Lower lobe of right lung (tissue), 2 donors: ENCODE data around the gene DLGAP4. TPM values are rescaled to one million over a fixed set of nuclear protein-coding genes. Genes with fewer than 3 reads are reported as not detected.

ENCODE experiments used
- ATAC-seq, 2 donors: fragments of 200-7000 bp; cut with Tn5 transposase; one replicate each; pipeline ENCODE4 v1.9.1; 2020 to 2022; ENCODE audit warnings: mild to moderate bottlenecking in 2 of 2, moderate library complexity in 2 of 2
- DNase-seq: peaks from one replicate; pipeline ENCODE4 v3.0.0-alpha.2; 2020
- H3K27ac ChIP-seq: fragments of 200-600 bp; one replicate; pipeline ENCODE4 v1.8.0; 2022
- H3K27me3 ChIP-seq: fragments of 200-600 bp; one replicate; pipeline ENCODE4 v1.8.0; 2022; ENCODE audit warnings: low read depth
- H3K36me3 ChIP-seq: fragments of 200-600 bp; one replicate; pipeline ENCODE4 v1.8.0; 2022; ENCODE audit warnings: mild to moderate bottlenecking
- H3K4me1 ChIP-seq: fragments of 200-600 bp; one replicate; pipeline ENCODE4 v1.8.0; 2022
- H3K4me3 ChIP-seq: fragments of 200-600 bp; one replicate; pipeline ENCODE4 v1.8.0; 2022; ENCODE audit warnings: mild to moderate bottlenecking
- H3K9me3 ChIP-seq: fragments of 200-600 bp; one replicate; pipeline ENCODE4 v1.8.0; 2022
- intact Hi-C: fragments of 100-400 bp; cut with DNase I; formaldehyde crosslinking; loops from one replicate; pipeline ENCODE4 v1.11.0; 2022
- total RNA-seq: library from RNA; stranded (reverse); fragmentation: NEBNext Ultra II Directional; extraction: Animal tissue kit (Norgen Biotek cat#: 25700); gene quantifications from one replicate; pipeline ENCODE4 v1.2.1, GENCODE V29; 2021
- TF ChIP-seq, protein P1 (sequence below): fragments of 200-600 bp; IDR thresholded peaks from one replicate; pipeline ENCODE4 v1.8.0; 2022; ENCODE audit warnings: antibody characterized with exemption, mild to moderate bottlenecking
- donor health status: DM: no; HTN: yes; CAD: no; lungs with severe emphysema.

DLGAP4 gene
- total RNA-seq, 1 donor from 2014 or later, result 59.3 TPM

DNA sequence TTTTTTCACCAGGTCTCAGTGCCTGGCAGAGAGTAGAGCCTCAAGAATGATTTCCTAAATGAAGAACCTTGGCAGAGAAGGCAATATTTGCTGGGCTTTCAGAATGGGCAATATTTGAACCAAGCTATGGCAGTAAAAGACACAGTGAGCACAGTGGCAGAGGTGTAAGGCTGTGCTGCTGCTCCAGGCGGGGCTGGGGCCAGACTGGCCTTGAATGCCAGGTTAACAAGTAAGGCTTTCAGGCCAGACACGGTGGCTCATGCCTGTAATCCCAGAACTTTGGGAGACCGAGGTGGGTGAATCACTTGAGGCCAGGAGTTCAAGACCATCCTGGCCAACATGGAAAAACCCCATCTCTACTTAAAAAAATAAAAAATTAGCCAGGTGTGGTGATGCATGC lies 226.7 kb downstream of the DLGAP4 start:
- Histone ChIP-seq H3K9me3 (no peaks in the 10 kb centered on the region), H3K4me3 (no peak overlapping the region), H3K36me3 (peaks cover 12% of the 10 kb centered on the region), H3K27me3 (no peaks in the 10 kb centered on the region), H3K27ac (no peak overlapping the region), H3K4me1 (no peaks in the 10 kb centered on the region)
- TF ChIP-seq, protein P1, sequence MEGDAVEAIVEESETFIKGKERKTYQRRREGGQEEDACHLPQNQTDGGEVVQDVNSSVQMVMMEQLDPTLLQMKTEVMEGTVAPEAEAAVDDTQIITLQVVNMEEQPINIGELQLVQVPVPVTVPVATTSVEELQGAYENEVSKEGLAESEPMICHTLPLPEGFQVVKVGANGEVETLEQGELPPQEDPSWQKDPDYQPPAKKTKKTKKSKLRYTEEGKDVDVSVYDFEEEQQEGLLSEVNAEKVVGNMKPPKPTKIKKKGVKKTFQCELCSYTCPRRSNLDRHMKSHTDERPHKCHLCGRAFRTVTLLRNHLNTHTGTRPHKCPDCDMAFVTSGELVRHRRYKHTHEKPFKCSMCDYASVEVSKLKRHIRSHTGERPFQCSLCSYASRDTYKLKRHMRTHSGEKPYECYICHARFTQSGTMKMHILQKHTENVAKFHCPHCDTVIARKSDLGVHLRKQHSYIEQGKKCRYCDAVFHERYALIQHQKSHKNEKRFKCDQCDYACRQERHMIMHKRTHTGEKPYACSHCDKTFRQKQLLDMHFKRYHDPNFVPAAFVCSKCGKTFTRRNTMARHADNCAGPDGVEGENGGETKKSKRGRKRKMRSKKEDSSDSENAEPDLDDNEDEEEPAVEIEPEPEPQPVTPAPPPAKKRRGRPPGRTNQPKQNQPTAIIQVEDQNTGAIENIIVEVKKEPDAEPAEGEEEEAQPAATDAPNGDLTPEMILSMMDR, result no peak
- ATAC-seq (no peak), DNase-seq (no peak)
- intact Hi-C loops, result no loop called here

DNA sequence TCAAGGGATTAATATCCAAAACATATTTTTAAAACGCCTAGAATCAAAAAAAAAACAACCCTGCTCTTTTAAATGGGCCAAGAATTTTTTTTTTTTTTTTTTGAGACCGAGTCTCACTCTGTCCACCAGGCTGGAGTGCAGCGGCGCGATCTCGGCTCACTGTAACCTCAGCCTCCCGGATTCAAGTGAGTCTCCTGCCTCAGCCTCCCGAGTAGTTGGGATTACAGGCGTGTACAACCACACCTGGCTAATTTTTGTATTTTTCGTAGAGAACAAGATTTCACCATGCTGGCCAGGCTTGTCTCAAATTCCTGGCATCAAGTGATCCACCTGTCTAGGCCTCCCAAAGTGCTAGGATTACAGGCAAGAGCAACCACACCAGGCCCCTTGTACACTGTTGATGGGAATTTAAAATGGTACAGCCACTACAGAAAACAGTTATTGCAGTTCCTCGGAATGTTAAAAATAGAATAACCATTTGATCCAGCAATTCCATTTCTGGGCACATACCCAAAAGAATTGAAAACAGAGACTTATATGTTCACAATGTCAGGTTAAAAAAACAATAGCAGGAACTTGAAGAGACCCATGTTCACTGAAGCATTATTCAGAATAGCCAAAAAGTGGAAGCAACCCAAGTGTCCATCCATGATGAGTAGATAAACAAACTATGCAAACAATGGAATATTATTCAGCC lies 232.0 kb downstream of the DLGAP4 start:
- DNase-seq, result no peak
- Histone ChIP-seq H3K4me3 (no peak overlapping the region), H3K36me3 (no peaks in the 10 kb centered on the region), H3K27me3 (no peaks in the 10 kb centered on the region), H3K4me1 (peaks cover 12% of the 10 kb centered on the region), H3K27ac (no peak overlapping the region), H3K9me3 (no peaks in the 10 kb centered on the region)
- TF ChIP-seq, protein P1, result no peak
- ATAC-seq, result no peak
- intact Hi-C loops, result no loop called here

DNA sequence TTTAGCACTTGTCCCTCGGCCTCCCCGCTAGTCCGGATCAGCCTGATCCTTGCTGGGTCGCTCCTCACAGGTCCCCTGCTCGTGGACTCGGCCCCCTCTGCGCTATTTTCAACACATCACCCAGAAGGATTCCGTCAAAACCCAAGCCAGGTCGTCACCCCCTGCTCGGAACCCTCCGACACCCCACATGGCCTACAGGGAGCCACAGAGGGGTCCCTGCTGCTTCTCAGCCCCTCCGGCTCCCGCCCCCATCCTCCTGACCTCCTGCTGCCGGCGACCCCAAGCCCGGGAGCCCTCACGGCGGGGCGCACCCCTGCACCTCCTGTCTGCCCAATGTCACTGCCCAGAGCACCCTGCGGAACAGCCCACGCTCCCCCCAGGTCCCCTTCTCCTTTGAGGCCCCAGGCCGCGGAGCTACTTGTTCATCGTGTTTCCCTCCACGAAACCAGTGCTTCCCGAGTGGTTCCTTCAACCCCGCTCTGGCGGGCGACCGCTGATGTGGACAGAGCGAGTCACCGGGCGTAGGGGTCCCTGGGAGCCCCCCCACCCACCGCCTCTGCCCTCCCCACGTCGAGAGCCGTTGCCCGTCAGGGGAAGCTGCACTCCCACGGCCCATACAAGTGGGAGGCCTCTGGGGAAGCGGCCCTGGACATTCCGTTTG lies 234.5 kb downstream of the DLGAP4 start:
- peak; percentile 5 to 40 for ATAC-seq

DNA sequence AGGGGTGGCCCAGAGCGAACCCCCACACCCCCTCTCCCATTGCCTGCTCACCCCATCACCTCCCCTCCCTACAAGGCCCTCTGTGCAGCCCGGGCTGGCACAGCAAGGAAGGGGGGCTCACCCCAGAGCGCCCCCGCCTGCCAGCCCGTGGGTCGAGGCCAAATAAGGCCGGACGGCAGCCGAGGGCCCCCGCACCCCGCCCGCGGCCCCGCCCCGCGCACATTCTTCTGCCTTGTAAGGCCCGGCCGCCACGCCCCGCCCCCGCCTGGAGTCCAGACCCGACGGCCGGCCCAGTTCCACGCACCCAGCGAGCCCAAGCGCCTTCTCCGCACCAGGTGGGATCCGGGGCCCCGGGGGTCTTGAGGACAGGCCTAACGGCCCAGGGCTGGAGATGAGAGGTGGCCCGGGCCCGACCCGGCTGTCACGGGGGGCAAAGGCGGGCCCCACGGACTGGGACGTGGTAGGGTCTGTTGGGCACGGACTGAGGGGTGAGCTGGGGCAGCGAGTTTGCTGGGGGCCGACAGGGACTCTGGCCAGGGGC lies 235.2 kb downstream of the DLGAP4 start, which contains the start of gene MYL9:
Gene MYL9 (plus strand): TSS at position 293 of the 541 bp plus-strand sequence. CDS start 3,366 bp downstream, outside the sequence.
- ATAC-seq, result peak; percentile 93
- Histone ChIP-seq H3K4me3 (peak within 1 kb of the TSS; percentile 65), H3K27ac (peak within 1 kb of the TSS; percentile 86), H3K36me3 (peaks cover 12% of the 10 kb centered on the region), H3K9me3 (no peaks in the 10 kb centered on the region), H3K4me1 (peaks cover 32% of the 10 kb centered on the region), H3K27me3 (no peaks in the 10 kb centered on the region)
- intact Hi-C loops, result no loop called here
- peak; percentile 95 for DNase-seq
- TF ChIP-seq, protein P1, result no peak

More for the DNA sequence above, 234.5 kb downstream of the DLGAP4 start:
- intact Hi-C loops, result no loop called here
- DNase-seq, result peak; percentile 56
- peaks cover 32% of the 10 kb centered on the region for H3K4me1 ChIP-seq
- H3K27ac ChIP-seq, result peak overlapping the region; percentile 86
- H3K27me3 ChIP-seq, result no peaks in the 10 kb centered on the region
- H3K9me3 ChIP-seq, result no peaks in the 10 kb centered on the region
- TF ChIP-seq, protein P1, result no peak
- peaks cover 8% of the 10 kb centered on the region for H3K36me3 ChIP-seq
- H3K4me3 ChIP-seq, result peak overlapping the region; percentile 65

DNA sequence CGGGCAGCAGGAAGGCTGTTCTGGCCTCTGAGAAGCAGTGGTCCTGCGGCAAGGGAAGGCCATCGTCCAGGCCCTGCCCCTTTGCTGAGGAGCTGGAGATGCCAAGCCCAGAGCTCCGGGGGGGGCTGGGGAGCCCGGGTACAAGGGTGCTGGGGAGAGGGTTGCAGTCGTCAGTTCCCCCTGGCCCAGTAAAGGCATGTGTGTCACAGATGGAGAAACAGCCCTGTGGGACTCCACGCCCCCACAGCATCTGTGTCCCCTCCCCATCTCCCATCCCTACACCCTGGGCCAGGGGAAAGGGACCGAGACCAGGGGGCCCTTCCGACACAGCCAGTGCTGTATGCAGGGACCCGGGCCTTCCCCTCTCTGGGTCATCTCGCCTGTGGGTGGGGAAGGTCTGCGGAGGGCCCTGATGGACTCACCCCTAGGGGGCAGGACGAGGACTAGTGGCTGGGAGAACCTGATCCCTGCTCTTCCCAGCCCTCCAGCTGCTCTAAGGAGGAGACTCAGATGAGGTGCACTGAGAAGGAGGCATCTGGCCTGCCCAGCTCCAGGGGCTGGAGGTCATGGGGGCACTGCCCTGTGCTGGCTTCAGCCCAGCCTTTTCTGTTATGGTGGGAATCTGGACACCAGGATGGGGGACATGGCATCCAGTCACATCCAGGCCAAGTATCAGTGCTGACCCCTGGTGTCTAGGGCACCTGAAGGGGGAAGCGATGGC lies 235.8 kb downstream of the DLGAP4 start:
- H3K9me3 ChIP-seq, result no peaks in the 10 kb centered on the region
- no peak for DNase-seq
- no peaks in the 10 kb centered on the region for H3K27me3 ChIP-seq
- intact Hi-C loops, result no loop called here
- H3K4me3 ChIP-seq, result peak overlapping the region; percentile 65
- H3K4me1 ChIP-seq, result peaks cover 32% of the 10 kb centered on the region
- peaks cover 18% of the 10 kb centered on the region for H3K36me3 ChIP-seq
- peak overlapping the region; percentile 86 for H3K27ac ChIP-seq
- TF ChIP-seq, protein P1, result peak; percentile 53
- ATAC-seq, result peak; percentile 54 to 61
